ENCODE results near the gene MRPL40. TPM values are rescaled to one million over a fixed set of nuclear protein-coding genes. Genes with fewer than 3 reads are reported as not detected.

MRPL40 gene
- total and polyA plus RNA-seq, 8 donors, result 10.4 to 32.0 (median 14.8) TPM

DNA sequence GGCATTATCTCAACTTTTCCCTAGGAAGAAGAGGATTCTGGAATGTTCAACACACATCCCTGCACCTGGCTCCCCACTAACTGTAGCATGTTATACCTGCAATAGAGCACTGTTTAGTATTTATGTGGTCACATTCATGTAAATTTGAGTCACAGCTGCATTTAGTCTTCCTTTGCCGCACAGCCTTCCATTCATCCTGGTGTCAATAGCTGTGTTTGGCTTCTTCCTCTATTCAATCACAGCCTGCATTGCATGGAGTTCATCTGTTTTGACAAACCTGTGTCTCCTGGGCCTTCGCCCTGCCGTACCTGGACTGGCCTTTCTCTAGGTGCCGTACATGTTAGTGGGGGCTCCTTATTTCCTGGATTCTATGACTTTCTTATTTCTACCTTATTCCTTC lies 19.2 kb downstream of the MRPL40 start:
- H3K4me3 ChIP-seq, result no peak overlapping the region
- FAIRE-seq (no peak), ATAC-seq (no peak), DNase-seq (no peak)
- peaks cover 0 to 2% (median 0%) of the 10 kb centered on the region in 3 donors for H3K4me1 ChIP-seq
- intact Hi-C loops (cut with DNase I), result no loop called here
- H3K27me3 ChIP-seq, result no peaks in the 10 kb centered on the region
- peaks cover 0 to 37% (median 22%) of the 10 kb centered on the region in 3 donors for H3K36me3 ChIP-seq
- no peak overlapping the region for H3K27ac ChIP-seq
- TF ChIP-seq CTCF (IDR thresholded peaks at IDR 0.05), result no peak
- H3K9me3 ChIP-seq, result no peaks in the 10 kb centered on the region
- 95 to 96% methylated on average over 4 of the region's 4 CpGs for WGBS, 2 donors

DNA sequence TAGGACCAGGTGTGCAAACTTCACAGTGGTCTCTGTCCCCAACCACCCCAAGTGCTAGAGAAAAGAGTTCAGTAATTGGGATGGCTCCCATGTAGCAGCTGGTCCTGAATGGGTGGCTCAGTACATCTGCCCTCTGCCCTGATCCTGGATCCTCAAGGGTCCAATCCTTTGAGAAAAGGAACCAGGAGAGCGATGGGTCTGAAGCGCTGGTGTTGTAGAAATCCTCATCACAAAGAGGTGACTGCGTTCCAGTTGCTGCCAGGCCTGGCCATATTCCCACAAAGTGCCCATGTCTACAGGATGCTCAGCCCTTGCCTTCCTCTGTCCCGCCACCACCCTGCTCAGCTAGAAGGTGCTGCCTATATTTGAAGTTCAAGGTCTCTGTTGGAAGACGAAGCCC lies 21.4 kb downstream of the MRPL40 start:
- intact Hi-C loops (cut with DNase I), result no loop called here
- no peaks in the 10 kb centered on the region for H3K27me3 ChIP-seq
- peaks cover 0 to under 1% (median 0%) of the 10 kb centered on the region in 3 donors for H3K4me1 ChIP-seq
- TF ChIP-seq CTCF (IDR thresholded peaks at IDR 0.05), result no peak
- H3K9me3 ChIP-seq, result no peaks in the 10 kb centered on the region
- H3K27ac ChIP-seq, result no peak overlapping the region
- FAIRE-seq (no peak), ATAC-seq (no peak), DNase-seq (no peak)
- H3K4me3 ChIP-seq, result no peak overlapping the region
- WGBS, 2 donors, result 92 to 96% methylated on average over 5 of the region's 5 CpGs
- peaks cover 0 to 51% (median 28%) of the 10 kb centered on the region in 3 donors for H3K36me3 ChIP-seq

DNA sequence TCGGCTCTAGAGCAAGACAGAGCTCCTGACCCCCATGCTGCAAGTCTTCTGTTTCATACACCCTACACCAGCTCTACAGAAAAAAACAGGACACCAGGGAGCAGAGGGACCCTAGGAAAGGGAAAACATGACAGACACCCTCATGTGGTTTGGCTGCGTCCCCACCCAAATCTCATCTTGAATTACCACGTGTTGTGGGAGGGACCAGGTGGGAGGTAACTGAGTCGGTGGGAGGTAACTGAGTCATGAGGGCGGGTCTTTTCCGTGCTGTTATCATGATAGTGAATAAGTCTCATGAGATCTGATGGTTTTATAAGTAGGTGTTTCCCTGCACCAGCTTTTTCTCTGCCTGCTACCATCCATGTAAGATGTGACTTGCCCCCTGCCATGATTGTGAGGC lies 21.8 kb downstream of the MRPL40 start:
- TF ChIP-seq CTCF (IDR thresholded peaks at IDR 0.05), result no peak
- intact Hi-C loops (cut with DNase I), result no loop called here
- H3K27me3 ChIP-seq, result no peaks in the 10 kb centered on the region
- H3K36me3 ChIP-seq, result peaks cover 0 to 51% (median 28%) of the 10 kb centered on the region in 3 donors
- FAIRE-seq, result no peak
- H3K27ac ChIP-seq, result no peak overlapping the region
- no peaks in the 10 kb centered on the region for H3K4me1 ChIP-seq
- H3K9me3 ChIP-seq, result no peaks in the 10 kb centered on the region
- no peak for DNase-seq
- ATAC-seq, result no peak
- no peak overlapping the region for H3K4me3 ChIP-seq
- WGBS, 2 donors, result 68 to 78% methylated on average over 6 of the region's 6 CpGs

GRCh38 chr22:19455033-19455432 lies 22.7 kb downstream of the MRPL40 start:
- Histone ChIP-seq H3K4me1 (no peaks in the 10 kb centered on the region), H3K4me3 (no peak overlapping the region), H3K27ac (no peak overlapping the region), H3K9me3 (no peaks in the 10 kb centered on the region), H3K27me3 (no peaks in the 10 kb centered on the region), H3K36me3 (peaks cover 0 to 51% (median 28%) of the 10 kb centered on the region in 3 donors)
- 95 to 97% methylated on average over 2 of the region's 2 CpGs for WGBS, 2 donors
- ATAC-seq, result no peak
- no peak for FAIRE-seq
- TF ChIP-seq CTCF (IDR thresholded peaks at IDR 0.05), result no peak
- no peak for DNase-seq
- intact Hi-C loops (cut with DNase I), result no loop called here

- no peak for TF ChIP-seq CTCF (IDR thresholded peaks at IDR 0.05)
- no peak for ATAC-seq
- WGBS, 2 donors, result 71 to 85% methylated on average over 4 of the region's 4 CpGs
- Histone ChIP-seq H3K27me3 (no peaks in the 10 kb centered on the region), H3K36me3 (peaks cover 0 to 58% (median 28%) of the 10 kb centered on the region in 3 donors), H3K4me3 (no peak overlapping the region), H3K9me3 (no peaks in the 10 kb centered on the region), H3K4me1 (no peaks in the 10 kb centered on the region), H3K27ac (no peak overlapping the region)
- no peak for DNase-seq
- FAIRE-seq, result no peak
- intact Hi-C loops (cut with DNase I), result no loop called here
Measured at GRCh38 chr22:19455585-19456370, 23.4 kb downstream of the MRPL40 start.
